AG09309 (cell line): ENCODE measurements around the gene FBXO28.

ENCODE experiments used
- DNase-seq: peaks from one replicate; pipeline ENCODE4 v3.0.0-alpha.2; 2010; ENCODE audit warnings: low read depth
- H3K4me3 ChIP-seq: 2 replicates; pipeline ENCODE4 v1.5.1; 2011; ENCODE audit warnings: mild to moderate bottlenecking, low read depth, low read length, moderate library complexity; ENCODE audit not compliant: control insufficient read depth
- CTCF ChIP-seq: IDR thresholded peaks from 2 replicates; pipeline ENCODE4 v1.5.1; 2011; ENCODE audit warnings: mild to moderate bottlenecking, low read depth, low read length, inconsistent platforms; ENCODE audit not compliant: insufficient read depth, control insufficient read depth; ENCODE audit errors: missing control alignments

FBXO28 gene

GRCh38 chr1:224118688-224119087, 4.8 kb downstream of the FBXO28 start:
- DNase-seq = no peak
- TF ChIP-seq CTCF = no peak
- no peak overlapping the region for H3K4me3 ChIP-seq

- no peak for TF ChIP-seq CTCF
- DNase-seq = no peak
- no peak overlapping the region for H3K4me3 ChIP-seq
Measured at GRCh38 chr1:224123136-224123535, 9.2 kb downstream of the FBXO28 start.

GRCh38 chr1:224124220-224124619, 10.3 kb downstream of the FBXO28 start:
- no peak overlapping the region for H3K4me3 ChIP-seq
- DNase-seq = no peak
- TF ChIP-seq CTCF = no peak

- TF ChIP-seq CTCF = no peak
- DNase-seq = no peak
- H3K4me3 ChIP-seq = no peak overlapping the region
Measured at GRCh38 chr1:224127925-224128819, 14.3 kb downstream of the FBXO28 start.

- H3K4me3 ChIP-seq = no peak overlapping the region
- no peak for DNase-seq
- TF ChIP-seq CTCF = no peak
Measured at GRCh38 chr1:224131253-224131652, 17.3 kb downstream of the FBXO28 start.

GRCh38 chr1:224132901-224133300, 19.0 kb downstream of the FBXO28 start:
- no peak for TF ChIP-seq CTCF
- no peak for DNase-seq

More at GRCh38 chr1:224132901-224133300, 19.0 kb downstream of the FBXO28 start:
- no peak overlapping the region for H3K4me3 ChIP-seq
